HUDEP-2 (cell line): ENCODE measurements around the gene FAM234A.

Experiments used
- DNase-seq, 76 experiments: peaks; one replicate each; lab custom pipeline; 2025; ENCODE audit not compliant: unreplicated experiment in 76 of 76; lab: John Stamatoyannopoulos, UW

FAM234A gene

GRCh38 chr16:293043-293775, 58.6 kb downstream of the FAM234A start:
- no peak for DNase-seq

- DNase-seq = no peak
Measured at GRCh38 chr16:296276-296675, 61.7 kb downstream of the FAM234A start.

GRCh38 chr16:296806-297510, 62.3 kb downstream of the FAM234A start:
- DNase-seq = no peak

- no peak for DNase-seq
Measured at GRCh38 chr16:297832-298231, 63.2 kb downstream of the FAM234A start.

- no peak for DNase-seq
Measured at GRCh38 chr16:301235-301634, 66.6 kb downstream of the FAM234A start.

GRCh38 chr16:301950-302349, 67.3 kb downstream of the FAM234A start:
- no peak for DNase-seq

- DNase-seq = peak in 8 of 76 experiments; percentile 4 to 17 (median 8)
Measured at GRCh38 chr16:303760-304505, 69.3 kb downstream of the FAM234A start.

GRCh38 chr16:305916-306626, 71.5 kb downstream of the FAM234A start:
- no peak for DNase-seq

GRCh38 chr16:306911-307370, 72.3 kb downstream of the FAM234A start:
- DNase-seq = no peak

GRCh38 chr16:307691-308312, 73.2 kb downstream of the FAM234A start:
- DNase-seq = no peak

GRCh38 chr16:309476-309875, 74.9 kb downstream of the FAM234A start:
- no peak for DNase-seq

- no peak for DNase-seq
Measured at GRCh38 chr16:311725-312124, 77.1 kb downstream of the FAM234A start.

- DNase-seq = no peak
Measured at GRCh38 chr16:314351-314750, 79.7 kb downstream of the FAM234A start.

- no peak for DNase-seq
Measured at GRCh38 chr16:314795-315299, 80.2 kb downstream of the FAM234A start.
